Lower leg skin (tissue), 3 donors: Measurements from ENCODE around the gene ADORA2B.

Experiments
- CTCF ChIP-seq, 3 donors: fragments of 450-650 bp; IDR thresholded peaks; one replicate each; pipeline ENCODE4 v1.5.1; 2016; ENCODE audit warnings: antibody characterized with exemption in 3 of 3, mild to moderate bottlenecking in 3 of 3, moderate library complexity in 2 of 3
- POLR2A ChIP-seq, 2 donors: fragments of 450-650 bp; IDR thresholded peaks; one replicate each; pipeline ENCODE4 v1.6.1; 2016 to 2017; ENCODE audit warnings: antibody characterized with exemption in 2 of 2, mild to moderate bottlenecking in 1 of 2, moderate library complexity in 1 of 2

GRCh38 chr17:16005636-16006035, 60.7 kb downstream of the ADORA2B start:
- TF ChIP-seq CTCF (IDR thresholded peaks at IDR 0.05), result no peak
- no peak for TF ChIP-seq POLR2A (IDR thresholded peaks at IDR 0.05)
